Keratinocyte (primary cell): Measurements from ENCODE around the gene DOK5. TPM values are rescaled to one million over a fixed set of nuclear protein-coding genes. Genes with fewer than 3 reads are reported as not detected.

ENCODE experiments used
- DNase-seq: peaks from one replicate; pipeline ENCODE4 v3.0.0-alpha.2; 2011; ENCODE audit warnings: low read depth, missing footprints, low spot score
- FAIRE-seq: peaks from 2 replicates; lab custom pipeline; 2011; peaks lifted over from hg19 to GRCh38; lab: Jason Lieb, UNC
- H2AFZ ChIP-seq: 2 replicates; pipeline ENCODE4 v1.6.0; 2012; ENCODE audit warnings: low read length, control low read depth, inconsistent platforms; ENCODE audit not compliant: control insufficient read depth
- H3K27ac ChIP-seq: 2 replicates; pipeline ENCODE4 v1.5.1; 2011; ENCODE audit warnings: low read length; ENCODE audit not compliant: control insufficient read depth, insufficient read depth
- H3K27me3 ChIP-seq: 3 replicates; pipeline ENCODE4 v1.6.0; 2011; ENCODE audit warnings: low read length; ENCODE audit not compliant: control insufficient read depth, insufficient read depth; ENCODE audit errors: extremely low read depth
- H3K36me3 ChIP-seq, 2 experiments: 2 replicates in 1 of 2; 3 replicates in 1 of 2; pipeline ENCODE4 v1.5.1; 2011; ENCODE audit warnings: low read length in 2 of 2, mild to moderate bottlenecking in 1 of 2; ENCODE audit not compliant: control insufficient read depth in 2 of 2, insufficient read depth in 2 of 2; ENCODE audit errors: extremely low read depth in 1 of 2
- H3K4me1 ChIP-seq: 3 replicates; pipeline ENCODE4 v1.5.1; 2011; ENCODE audit warnings: low read length; ENCODE audit not compliant: control insufficient read depth, insufficient read depth; ENCODE audit errors: extremely low read depth
- H3K4me2 ChIP-seq: 3 replicates; pipeline ENCODE4 v1.6.0; 2011; ENCODE audit warnings: low read depth, low read length; ENCODE audit not compliant: control insufficient read depth, insufficient read depth; ENCODE audit errors: extremely low read depth
- H3K4me3 ChIP-seq, 3 experiments: fragments of 200-600 bp in 1 of 3; sonication (generic) in 1 of 3; 2 replicates in 2 of 3; 3 replicates in 1 of 3; pipeline ENCODE4 v1.5.1; 2011 to 2016; ENCODE audit warnings: low read length in 3 of 3, mild to moderate bottlenecking in 3 of 3, control low read depth in 2 of 3, inconsistent platforms in 1 of 3, low read depth in 1 of 3, mixed read lengths in 1 of 3, mixed run types in 1 of 3, moderate library complexity in 1 of 3; ENCODE audit not compliant: control insufficient read depth in 2 of 3, insufficient read depth in 2 of 3; ENCODE audit errors: extremely low read depth in 1 of 3
- H3K79me2 ChIP-seq: 2 replicates; pipeline ENCODE4 v1.6.0; 2012; ENCODE audit warnings: low read length; ENCODE audit not compliant: control insufficient read depth, insufficient read depth
- H3K9ac ChIP-seq: 3 replicates; pipeline ENCODE4 v1.6.0; 2011; ENCODE audit warnings: low read length; ENCODE audit not compliant: control insufficient read depth, insufficient read depth; ENCODE audit errors: extremely low read depth
- H3K9me1 ChIP-seq: 3 replicates; pipeline ENCODE4 v1.6.0; 2011; ENCODE audit warnings: low read length; ENCODE audit not compliant: control insufficient read depth, insufficient read depth; ENCODE audit errors: extremely low read depth
- H3K9me3 ChIP-seq: 2 replicates; pipeline ENCODE4 v1.5.1; 2012; ENCODE audit warnings: low read depth, low read length; ENCODE audit not compliant: control insufficient read depth
- H4K20me1 ChIP-seq: 3 replicates; pipeline ENCODE4 v1.6.0; 2011; ENCODE audit warnings: low read length; ENCODE audit not compliant: control insufficient read depth, insufficient read depth; ENCODE audit errors: extremely low read depth
- CTCF ChIP-seq, 3 experiments: IDR thresholded peaks in 1 of 3; conservative IDR thresholded peaks in 1 of 3; optimal IDR thresholded peaks in 1 of 3; 2 replicates in 2 of 3; 3 replicates in 1 of 3; pipeline versions ENCODE3 to v1.5.1; 2011; ENCODE audit warnings: low read length in 3 of 3, mild to moderate bottlenecking in 3 of 3, moderate library complexity in 2 of 3, control low read depth in 1 of 3, inconsistent platforms in 1 of 3; ENCODE audit not compliant: insufficient read depth in 2 of 3; ENCODE audit errors: extremely low read depth in 1 of 3
- EZH2 ChIP-seq: IDR thresholded peaks from one replicate; pipeline ENCODE4 v1.6.1; 2012; ENCODE audit warnings: inconsistent platforms, mild to moderate bottlenecking, low read length, moderate library complexity
- dilution Hi-C: fragments of 300-500 bp; cut with MboI; formaldehyde crosslinking; loops from one replicate; pipeline ENCODE4 v1.7.0; 2020; ENCODE audit warnings: low sequenced_read_pairs; ENCODE audit not compliant: extremely low pct_ligation_motif_present
- polyA plus RNA-seq, 5 experiments: library from polyadenylated mRNA; depleted of rRNA in 3 of 5; stranded (reverse) in 3 of 5; stranded (forward) in 1 of 5; unstranded in 1 of 5; fragments of >200 nt; gene quantifications; 1 replicate in 1 of 5; 2 replicates in 3 of 5; 3 replicates in 1 of 5; pipeline versions ENCODE4 v1.2.1 to v1.2.3, GENCODE V29; 2011 to 2012; ENCODE audit warnings: missing spikeins in 2 of 5, low read depth in 1 of 5, low replicate concordance in 1 of 5

The DOK5 gene
- polyA plus RNA-seq, 1 donor (not counting 4 experiments of a cell fraction or from before 2014, with no cell fraction given) = not detected

GRCh38 chr20:54433636-54434035 lies 41.8 kb upstream of the DOK5 start:
- no peak overlapping the region for H3K4me3 ChIP-seq
- H3K9ac ChIP-seq = no peak overlapping the region
- H3K27ac ChIP-seq = no peak overlapping the region
- H3K9me1 ChIP-seq = no peaks in the 10 kb centered on the region
- H2AFZ ChIP-seq = no peak overlapping the region
- H3K27me3 ChIP-seq = no peaks in the 10 kb centered on the region
- H3K9me3 ChIP-seq = no peaks in the 10 kb centered on the region
- dilution Hi-C loops = no loop called here
- no peak for TF ChIP-seq CTCF (optimal IDR thresholded peaks at IDR 0.05 in 1 of 3, IDR thresholded peaks at IDR 0.05 in 1 of 3, conservative IDR thresholded peaks at IDR 0.05 in 1 of 3; ENCODE audit: extremely low read depth in 1 of 3, insufficient read depth in 2 of 3, low read length in 3 of 3)
- no peak for TF ChIP-seq EZH2
- DNase-seq = no peak
- no peaks in the 10 kb centered on the region for H3K4me1 ChIP-seq
- H3K4me2 ChIP-seq = no peak overlapping the region
- FAIRE-seq = no peak
- no peaks in the 10 kb centered on the region for H3K79me2 ChIP-seq
- no peaks in the 10 kb centered on the region for H4K20me1 ChIP-seq
- no peaks in the 10 kb centered on the region for H3K36me3 ChIP-seq

GRCh38 chr20:54434196-54434595 lies 41.2 kb upstream of the DOK5 start:
- H3K9me3 ChIP-seq = no peaks in the 10 kb centered on the region
- TF ChIP-seq CTCF (optimal IDR thresholded peaks at IDR 0.05 in 1 of 3, IDR thresholded peaks at IDR 0.05 in 1 of 3, conservative IDR thresholded peaks at IDR 0.05 in 1 of 3; ENCODE audit: extremely low read depth in 1 of 3, insufficient read depth in 2 of 3, low read length in 3 of 3) (no peak), EZH2 (no peak)
- no peak overlapping the region for H3K4me3 ChIP-seq
- H3K9ac ChIP-seq = no peak overlapping the region
- no peak for FAIRE-seq
- no peaks in the 10 kb centered on the region for H3K36me3 ChIP-seq
- no peaks in the 10 kb centered on the region for H3K27me3 ChIP-seq
- dilution Hi-C loops = no loop called here
- no peaks in the 10 kb centered on the region for H3K4me1 ChIP-seq
- H3K4me2 ChIP-seq = no peak overlapping the region
- H3K79me2 ChIP-seq = no peaks in the 10 kb centered on the region
- no peak overlapping the region for H3K27ac ChIP-seq
- no peaks in the 10 kb centered on the region for H3K9me1 ChIP-seq
- no peaks in the 10 kb centered on the region for H4K20me1 ChIP-seq
- no peak overlapping the region for H2AFZ ChIP-seq
- no peak for DNase-seq
